Measurements from ENCODE around the gene HIP1R.

Gene HIP1R

DNA sequence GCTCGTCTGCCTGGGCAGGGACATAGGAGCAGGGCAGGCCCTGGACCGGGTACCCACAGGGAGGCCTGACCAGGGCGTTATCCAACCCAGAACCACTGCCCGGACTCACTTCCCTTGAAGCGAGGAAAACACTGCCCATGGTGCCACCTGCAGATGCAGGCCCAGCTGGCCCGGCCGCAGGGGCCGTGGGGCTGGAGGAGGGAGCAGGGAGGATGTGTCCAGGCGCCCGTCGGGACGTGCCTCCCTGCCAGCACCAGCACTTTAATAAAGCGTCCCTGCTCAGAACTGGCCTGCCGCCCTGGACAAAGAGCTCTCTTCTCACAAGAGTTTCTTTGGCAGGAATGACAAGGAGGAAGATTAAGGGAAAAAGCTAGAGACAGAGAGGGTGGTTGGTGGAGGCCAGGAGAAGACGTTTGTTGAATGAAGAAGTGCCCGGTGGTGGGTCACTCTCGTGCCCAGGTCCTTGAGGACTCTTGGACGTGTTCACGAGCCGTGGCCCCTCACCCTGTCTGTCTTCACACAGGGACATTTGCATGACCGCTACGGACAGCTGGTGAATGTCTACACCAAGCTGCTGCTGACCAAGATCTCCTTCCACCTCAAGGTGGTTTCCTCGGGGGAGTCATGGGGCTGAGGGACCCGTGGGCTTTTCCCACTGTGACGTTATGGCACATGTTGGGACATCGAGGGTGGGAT lies 14.2 kb downstream of the HIP1R start:
- Histone ChIP-seq H3K27ac (peak overlapping the region in 1 of 2 donors; percentile 11), H3K4me3 (no peak overlapping the region)
- TF ChIP-seq, protein P1, sequence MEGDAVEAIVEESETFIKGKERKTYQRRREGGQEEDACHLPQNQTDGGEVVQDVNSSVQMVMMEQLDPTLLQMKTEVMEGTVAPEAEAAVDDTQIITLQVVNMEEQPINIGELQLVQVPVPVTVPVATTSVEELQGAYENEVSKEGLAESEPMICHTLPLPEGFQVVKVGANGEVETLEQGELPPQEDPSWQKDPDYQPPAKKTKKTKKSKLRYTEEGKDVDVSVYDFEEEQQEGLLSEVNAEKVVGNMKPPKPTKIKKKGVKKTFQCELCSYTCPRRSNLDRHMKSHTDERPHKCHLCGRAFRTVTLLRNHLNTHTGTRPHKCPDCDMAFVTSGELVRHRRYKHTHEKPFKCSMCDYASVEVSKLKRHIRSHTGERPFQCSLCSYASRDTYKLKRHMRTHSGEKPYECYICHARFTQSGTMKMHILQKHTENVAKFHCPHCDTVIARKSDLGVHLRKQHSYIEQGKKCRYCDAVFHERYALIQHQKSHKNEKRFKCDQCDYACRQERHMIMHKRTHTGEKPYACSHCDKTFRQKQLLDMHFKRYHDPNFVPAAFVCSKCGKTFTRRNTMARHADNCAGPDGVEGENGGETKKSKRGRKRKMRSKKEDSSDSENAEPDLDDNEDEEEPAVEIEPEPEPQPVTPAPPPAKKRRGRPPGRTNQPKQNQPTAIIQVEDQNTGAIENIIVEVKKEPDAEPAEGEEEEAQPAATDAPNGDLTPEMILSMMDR (IDR thresholded peaks at IDR 0.05): no peak
- no peak for DNase-seq (ENCODE audit: low spot score)

GRCh38 chr12:122850048-122850445 lies 14.8 kb downstream of the HIP1R start:
- no peak for DNase-seq (ENCODE audit: low spot score)
- peak overlapping the region in 1 of 2 donors; percentile 11 for H3K27ac ChIP-seq
- TF ChIP-seq, protein P1 (IDR thresholded peaks at IDR 0.05): no peak
- no peak overlapping the region for H3K4me3 ChIP-seq

DNA sequence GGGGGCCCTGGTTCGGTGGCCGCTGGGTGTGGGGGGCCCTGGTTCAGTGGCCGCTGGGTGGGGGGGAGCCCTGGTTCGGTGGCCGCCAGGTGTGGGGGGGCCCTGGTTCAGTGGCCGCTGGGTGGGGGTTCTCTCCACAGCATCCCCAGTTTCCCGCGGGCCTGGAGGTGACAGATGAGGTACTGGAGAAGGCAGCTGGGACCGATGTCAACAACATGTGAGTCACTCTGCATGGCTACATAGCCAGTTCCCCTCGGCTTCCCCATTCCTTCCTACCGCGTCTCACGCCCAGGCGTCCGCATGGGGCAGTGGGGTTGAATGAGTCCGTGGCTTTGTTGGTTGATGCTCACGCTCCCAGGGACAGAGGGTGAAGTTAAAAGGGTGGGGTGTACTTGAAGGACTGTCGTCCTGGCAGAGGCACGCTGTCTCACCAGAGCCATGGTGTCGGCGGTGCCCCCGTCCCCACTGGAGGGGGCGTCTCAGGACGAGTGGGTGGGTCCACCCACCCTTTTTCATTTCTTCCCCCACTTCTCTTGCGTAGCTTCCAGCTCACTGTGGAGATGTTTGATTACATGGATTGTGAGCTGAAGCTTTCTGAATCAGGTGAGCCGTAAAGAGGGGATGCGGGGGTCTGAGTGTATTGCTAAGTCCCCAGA lies 15.6 kb downstream of the HIP1R start:
- peak overlapping the region; percentile 47 to 87 for H3K27ac ChIP-seq
- H3K4me3 ChIP-seq: no peak overlapping the region
- DNase-seq (ENCODE audit: low spot score): no peak
- TF ChIP-seq, protein P1 (IDR thresholded peaks at IDR 0.05): no peak

- Histone ChIP-seq H3K27ac (peak overlapping the region; percentile 47 to 87), H3K4me3 (peak overlapping the region; percentile 23)
- TF ChIP-seq, protein P1 (IDR thresholded peaks at IDR 0.05): no peak
- DNase-seq (ENCODE audit: low spot score): no peak
Measured at GRCh38 chr12:122851820-122852219, 16.6 kb downstream of the HIP1R start.

GRCh38 chr12:122852336-122853275 lies 17.3 kb downstream of the HIP1R start:
- TF ChIP-seq, protein P1 (IDR thresholded peaks at IDR 0.05): no peak
- peak overlapping the region; percentile 47 to 87 for H3K27ac ChIP-seq

DNA sequence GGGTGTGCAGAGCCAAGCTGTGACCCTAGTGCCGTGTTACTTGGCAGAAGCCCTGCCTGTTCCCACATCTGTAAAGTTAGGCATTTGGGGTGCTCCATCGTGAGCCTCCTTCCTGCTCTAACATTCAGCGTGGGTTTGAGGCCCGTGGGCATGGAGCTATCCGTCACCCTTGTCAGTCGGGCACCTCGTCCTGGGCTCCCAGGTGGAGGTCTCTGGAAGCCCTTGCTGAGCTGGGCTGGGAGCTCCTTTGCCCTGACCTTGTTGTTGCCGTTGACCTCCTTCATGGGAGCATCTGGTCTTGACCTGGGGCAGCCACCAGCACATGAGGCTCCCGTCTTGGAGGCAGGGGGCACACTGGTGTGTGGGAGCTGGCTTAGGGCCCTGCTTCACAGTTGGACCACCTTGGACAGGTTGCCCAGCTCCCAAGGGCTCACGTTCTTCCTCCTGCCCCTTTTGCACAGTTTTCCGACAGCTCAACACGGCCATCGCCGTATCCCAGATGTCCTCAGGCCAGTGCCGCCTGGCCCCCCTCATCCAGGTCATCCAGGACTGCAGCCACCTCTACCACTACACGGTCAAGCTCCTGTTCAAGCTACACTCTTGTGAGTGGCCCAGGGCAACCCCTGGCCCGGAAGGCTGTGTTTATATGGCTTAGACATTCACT lies 18.5 kb downstream of the HIP1R start:
- DNase-seq (ENCODE audit: low spot score): no peak
- peak overlapping the region; percentile 47 to 87 for H3K27ac ChIP-seq
- no peak overlapping the region for H3K4me3 ChIP-seq
- TF ChIP-seq, protein P1 (IDR thresholded peaks at IDR 0.05): no peak

More at GRCh38 chr12:122852336-122853275, 17.3 kb downstream of the HIP1R start:
- H3K4me3 ChIP-seq: peak overlapping the region; percentile 23
- no peak for DNase-seq (ENCODE audit: low spot score)
